ENCODE data around the gene POMP.

Gene POMP

GRCh38 chr13:28620011-28620830 is 38.7 kb upstream of the POMP start:
- TF ChIP-seq RAD21 (IDR thresholded peaks at IDR 0.05; ENCODE audit: low read depth) (no peak), REST (IDR thresholded peaks at IDR 0.05; ENCODE audit: low read depth) (no peak), EGR1 (IDR thresholded peaks at IDR 0.05) (no peak), CREB1 (IDR thresholded peaks at IDR 0.05; ENCODE audit: low read depth) (no peak), TCF12 (IDR thresholded peaks at IDR 0.05; ENCODE audit: low read depth) (no peak), FOXM1 (IDR thresholded peaks at IDR 0.05; ENCODE audit: borderline replicate concordance, low read depth) (no peak), EP300 (IDR thresholded peaks at IDR 0.05; ENCODE audit: borderline replicate concordance) (no peak), NFIC (IDR thresholded peaks at IDR 0.05) (no peak), ZBTB7A (IDR thresholded peaks at IDR 0.05; ENCODE audit: low read depth) (no peak), CEBPB (IDR thresholded peaks at IDR 0.05) (no peak), USF1 (IDR thresholded peaks at IDR 0.05) (no peak), TAF1 (IDR thresholded peaks at IDR 0.05; ENCODE audit: low read depth) (no peak)

GRCh38 chr13:28621449-28621848 is 37.5 kb upstream of the POMP start:
- TF ChIP-seq CREB1 (IDR thresholded peaks at IDR 0.05; ENCODE audit: low read depth) (no peak), YY1 (IDR thresholded peaks at IDR 0.05; ENCODE audit: low read depth) (no peak), REST (IDR thresholded peaks at IDR 0.05; ENCODE audit: low read depth) (no peak), TEAD4 (IDR thresholded peaks at IDR 0.05) (no peak), MAX (IDR thresholded peaks at IDR 0.05) (no peak), ZBTB7A (IDR thresholded peaks at IDR 0.05; ENCODE audit: low read depth) (no peak), USF1 (IDR thresholded peaks at IDR 0.05) (no peak), NFIC (IDR thresholded peaks at IDR 0.05) (no peak), EGR1 (IDR thresholded peaks at IDR 0.05) (no peak), TCF12 (IDR thresholded peaks at IDR 0.05; ENCODE audit: low read depth) (no peak), RAD21 (IDR thresholded peaks at IDR 0.05; ENCODE audit: low read depth) (no peak), EP300 (IDR thresholded peaks at IDR 0.05; ENCODE audit: borderline replicate concordance) (no peak), FOXM1 (IDR thresholded peaks at IDR 0.05; ENCODE audit: borderline replicate concordance, low read depth) (no peak), TAF1 (IDR thresholded peaks at IDR 0.05; ENCODE audit: low read depth) (no peak), CEBPB (IDR thresholded peaks at IDR 0.05) (no peak)

- no peak for TF ChIP-seq CREB1 (IDR thresholded peaks at IDR 0.05; ENCODE audit: low read depth)
- no peak for TF ChIP-seq TCF12 (IDR thresholded peaks at IDR 0.05; ENCODE audit: low read depth)
- TF ChIP-seq ZBTB7A (IDR thresholded peaks at IDR 0.05; ENCODE audit: low read depth) = no peak
- no peak for TF ChIP-seq CEBPB (IDR thresholded peaks at IDR 0.05)
- no peak for TF ChIP-seq EP300 (IDR thresholded peaks at IDR 0.05; ENCODE audit: borderline replicate concordance)
- no peak for TF ChIP-seq REST (IDR thresholded peaks at IDR 0.05; ENCODE audit: low read depth)
- no peak for TF ChIP-seq YY1 (IDR thresholded peaks at IDR 0.05; ENCODE audit: low read depth)
- TF ChIP-seq EGR1 (IDR thresholded peaks at IDR 0.05) = no peak
- TF ChIP-seq TAF1 (IDR thresholded peaks at IDR 0.05; ENCODE audit: low read depth) = no peak
- no peak for TF ChIP-seq USF1 (IDR thresholded peaks at IDR 0.05)
- no peak for TF ChIP-seq MAX (IDR thresholded peaks at IDR 0.05)
Observed at GRCh38 chr13:28622286-28622685, 36.6 kb upstream of the POMP start.

Data from Ishikawa (cell line).